ENCODE results near the gene NFKBIB.

DNA sequence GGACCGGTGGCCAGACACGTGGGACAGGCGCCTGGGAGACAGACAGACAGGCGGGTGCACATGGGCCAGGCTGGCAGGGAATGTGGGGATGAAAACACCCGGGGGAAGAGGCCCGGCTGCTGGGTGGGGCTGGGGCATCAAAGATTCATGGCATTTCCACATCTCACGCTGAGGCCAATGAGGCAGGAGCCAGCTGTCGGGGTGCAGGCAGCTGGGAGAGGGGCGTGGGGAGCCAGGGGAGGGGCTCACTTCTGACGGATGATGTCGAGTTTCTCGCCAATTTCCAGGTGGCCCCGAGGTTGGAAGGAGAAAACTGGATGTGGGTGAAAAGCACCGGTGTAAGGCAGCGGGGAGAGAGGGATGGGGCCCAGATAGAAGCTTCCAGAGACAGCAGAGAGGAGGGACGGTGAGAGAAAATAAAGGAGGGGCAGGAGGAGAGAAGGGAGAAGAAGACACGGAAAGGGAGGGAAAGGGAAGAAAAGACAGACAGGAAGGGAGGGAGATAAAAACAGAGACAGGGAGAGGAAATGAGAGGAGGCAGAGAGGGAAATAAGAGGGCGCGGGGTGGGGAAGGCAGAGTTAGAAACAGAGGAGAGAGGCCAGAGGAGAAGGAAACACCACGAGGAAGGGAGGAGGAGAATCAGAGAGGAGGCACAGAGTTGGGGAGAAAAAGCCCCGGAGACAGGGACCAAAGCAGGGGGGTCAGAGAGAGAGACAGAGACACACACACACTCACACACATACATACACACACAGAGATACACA is 20.2 kb downstream of the NFKBIB start:
- no peak for TF ChIP-seq CTCF (IDR thresholded peaks at IDR 0.05)
- no peak for TF ChIP-seq POLR2A (IDR thresholded peaks at IDR 0.05)

Data from right lobe of liver (tissue), 4 donors.